GM12878 (cell line): ENCODE measurements around the gene HGS. TPM values are rescaled to one million over a fixed set of nuclear protein-coding genes. Genes with fewer than 3 reads are reported as not detected.

ENCODE experiments used
- ATAC-seq: fragments of 200-7000 bp; cut with Tn5 transposase; 3 replicates; pipeline ENCODE4 v1.9.1; 2020; ENCODE audit warnings: mild to moderate bottlenecking, moderate library complexity
- BruUV-seq: library from RNA; stranded (reverse); fragments of 400-500 nt; replicated peaks from 2 replicates; lab custom pipeline; 2021; lab: Mats Ljungman, UMichigan
- CTCF ChIA-PET: fragments of 300-600 bp; sonication (Branson Sonifier 250); formaldehyde crosslinking; extraction: SDS; loops from one replicate; lab custom pipeline; 2021; ENCODE audit warnings: inconsistent platforms; lab: Yijun Ruan, JAX
- POLR2A ChIA-PET: fragments of 350-600 bp; formaldehyde crosslinking; extraction: SDS; loops from one replicate; lab custom pipeline; 2021; ENCODE audit warnings: inconsistent platforms; lab: Charles Lee
- RAD21 ChIA-PET: fragments of 300-600 bp; sonication (Branson Sonifier 250); formaldehyde crosslinking; loops from one replicate; lab custom pipeline; 2023; ENCODE audit warnings: antibody characterized with exemption; ENCODE audit not compliant: unreplicated experiment; lab: Charles Lee
- SMC1A ChIA-PET: fragments of 300-600 bp; sonication (Branson Sonifier 250); formaldehyde crosslinking; loops from one replicate; lab custom pipeline; 2023; ENCODE audit not compliant: unreplicated experiment, uncharacterized antibody; lab: Charles Lee
- DNase-seq: peaks from one replicate; pipeline ENCODE4 v3.0.0-alpha.2; 2011; ENCODE audit warnings: low read depth, low spot score
- FAIRE-seq: peaks from 3 replicates; lab custom pipeline; 2011; peaks lifted over from hg19 to GRCh38; lab: Jason Lieb, UNC
- H2AFZ ChIP-seq: 2 replicates; pipeline ENCODE4 v1.6.0; 2011; ENCODE audit warnings: low read depth, low read length, control low read depth; ENCODE audit not compliant: control insufficient read depth
- H3K27ac ChIP-seq: 2 replicates; pipeline ENCODE4 v1.5.1; 2011; ENCODE audit warnings: control low read depth; ENCODE audit not compliant: control insufficient read depth, insufficient read depth
- H3K27me3 ChIP-seq, 2 experiments: replicated peaks in 1 of 2; 2 replicates each; pipeline versions ENCODE4 v1.6.0 to v1.6.1; 2011; ENCODE audit warnings: low read length in 1 of 2; ENCODE audit not compliant: control insufficient read depth in 2 of 2, insufficient read depth in 2 of 2
- H3K36me3 ChIP-seq, 2 experiments: 2 replicates each; pipeline ENCODE4 v1.5.1; 2011; ENCODE audit warnings: low read length in 1 of 2; ENCODE audit not compliant: control insufficient read depth in 2 of 2, insufficient read depth in 2 of 2
- H3K4me1 ChIP-seq: 2 replicates; pipeline ENCODE4 v1.6.1; 2011; ENCODE audit warnings: mild to moderate bottlenecking, low read length, moderate library complexity, mixed read lengths; ENCODE audit not compliant: control insufficient read depth, insufficient read depth
- H3K4me2 ChIP-seq: 2 replicates; pipeline ENCODE4 v1.6.0; 2011; ENCODE audit warnings: control low read depth; ENCODE audit not compliant: control insufficient read depth, insufficient read depth
- H3K4me3 ChIP-seq: fragments of 200-600 bp; sonication (generic); 2 replicates; pipeline ENCODE4 v1.5.1; 2016
- H3K79me2 ChIP-seq: 2 replicates; pipeline ENCODE4 v1.6.0; 2011; ENCODE audit warnings: low read length; ENCODE audit not compliant: control insufficient read depth, insufficient read depth
- H3K9ac ChIP-seq: 2 replicates; pipeline ENCODE4 v1.8.0; 2011; ENCODE audit warnings: low read length, control low read depth, mixed read lengths; ENCODE audit not compliant: control insufficient read depth, insufficient read depth
- H3K9me3 ChIP-seq: replicated peaks from 3 replicates; pipeline ENCODE4 v1.5.1; 2011; ENCODE audit warnings: mild to moderate bottlenecking, low read length; ENCODE audit not compliant: control insufficient read depth, insufficient read depth
- H4K20me1 ChIP-seq: 2 replicates; pipeline ENCODE4 v1.6.0; 2011; ENCODE audit not compliant: control insufficient read depth, insufficient read depth
- DPF2 ChIP-seq: fragments of 450-650 bp; IDR thresholded peaks from 2 replicates; pipeline ENCODE4 v1.6.1; 2017; ENCODE audit warnings: mild to moderate bottlenecking
- EGR1 ChIP-seq, 2 experiments: IDR thresholded peaks; 1 replicate in 1 of 2; 2 replicates in 1 of 2; pipeline ENCODE4 v1.6.1; 2011 to 2012; ENCODE audit warnings: low read depth in 2 of 2, low read length in 2 of 2, borderline replicate concordance in 1 of 2, mild to moderate bottlenecking in 1 of 2, moderate library complexity in 1 of 2
- GABPA ChIP-seq: IDR thresholded peaks from 2 replicates; pipeline ENCODE4 v1.6.1; 2014; ENCODE audit warnings: antibody characterized with exemption, low read depth, mild to moderate bottlenecking, inconsistent platforms
- LARP7 ChIP-seq: fragments of 450-650 bp; IDR thresholded peaks from 2 replicates; pipeline ENCODE4 v1.6.1; 2017; ENCODE audit warnings: mild to moderate bottlenecking
- NKRF ChIP-seq: fragments of 450-650 bp; conservative IDR thresholded peaks from 2 replicates; pipeline ENCODE4 v1.6.1; 2017; ENCODE audit warnings: mild to moderate bottlenecking, moderate library complexity
- PBX3 ChIP-seq: IDR thresholded peaks from 2 replicates; pipeline ENCODE4 v1.6.1; 2011; ENCODE audit warnings: mild to moderate bottlenecking, low read depth, low read length, moderate library complexity; ENCODE audit not compliant: insufficient replicate concordance
- RUNX3 ChIP-seq: IDR thresholded peaks from 2 replicates; pipeline ENCODE4 v1.6.1; 2012; ENCODE audit warnings: low read length, inconsistent platforms
- SPI1 ChIP-seq: IDR thresholded peaks from 2 replicates; pipeline ENCODE4 v1.6.1; 2011; ENCODE audit warnings: low read depth, mild to moderate bottlenecking, low read length, moderate library complexity, borderline replicate concordance; ENCODE audit not compliant: insufficient read depth
- WGBS: methylation state at CpG from one replicate; pipeline ENCODE4 v1.1.6; 2016; ENCODE audit warnings: low lambda C conversion rate; ENCODE audit not compliant: insufficient replicate concordance, insufficient coverage; ENCODE audit errors: missing lambda C conversion rate; 5-methylcytosine and 5-hydroxymethylcytosine counted together
- in situ Hi-C: fragments of 300-500 bp; cut with MboI; formaldehyde crosslinking; loops from 9 replicates; pipeline ENCODE4 v1.14.3; 2018; ENCODE audit warnings: mixed read lengths
- intact Hi-C: fragments of 100-400 bp; cut with micrococcal nuclease; formaldehyde crosslinking; loops from one replicate; pipeline ENCODE4 v1.14.2; 2022; ENCODE audit not compliant: unreplicated experiment
- polyA plus RNA-seq, 11 experiments: library from polyadenylated mRNA; depleted of rRNA in 4 of 11; unstranded in 6 of 11; stranded (reverse) in 5 of 11; fragments of >200 nt; fragmentation: Nextera tagmentation in 4 of 11; fragmentation: Illumina TruSeq in 1 of 11; extraction: Ambion mirVana in 4 of 11; extraction: Trizol in 1 of 11; gene quantifications; 1 replicate in 1 of 11; 2 replicates in 10 of 11; pipeline versions ENCODE4 v1.2.1 to v1.2.3, GENCODE V29; 2011 to 2016; ENCODE audit warnings: inconsistent platforms in 2 of 11, missing spikeins in 2 of 11, low read depth in 1 of 11
- total RNA-seq, 4 experiments: library from RNA; depleted of rRNA in 3 of 4; stranded (reverse); fragments of >200 nt in 3 of 4; fragmentation: Illumina TruSeq in 1 of 4; extraction: Trizol in 1 of 4; gene quantifications; 2 replicates each; pipeline versions ENCODE4 v1.2.1 to v1.2.3, GENCODE V29; 2013 to 2021
- TF ChIP-seq, protein P1 (sequence below): IDR thresholded peaks from 2 replicates; pipeline ENCODE4 v1.6.1; 2012; ENCODE audit warnings: low read depth, low read length, improper control_type of control experiment

HGS gene
- total and polyA plus RNA-seq, 10 of the 15 experiments (the other 5 are each of a cell fraction or from before 2014, with no cell fraction given): 2.2 to 85.6 (median 55.3) TPM

DNA sequence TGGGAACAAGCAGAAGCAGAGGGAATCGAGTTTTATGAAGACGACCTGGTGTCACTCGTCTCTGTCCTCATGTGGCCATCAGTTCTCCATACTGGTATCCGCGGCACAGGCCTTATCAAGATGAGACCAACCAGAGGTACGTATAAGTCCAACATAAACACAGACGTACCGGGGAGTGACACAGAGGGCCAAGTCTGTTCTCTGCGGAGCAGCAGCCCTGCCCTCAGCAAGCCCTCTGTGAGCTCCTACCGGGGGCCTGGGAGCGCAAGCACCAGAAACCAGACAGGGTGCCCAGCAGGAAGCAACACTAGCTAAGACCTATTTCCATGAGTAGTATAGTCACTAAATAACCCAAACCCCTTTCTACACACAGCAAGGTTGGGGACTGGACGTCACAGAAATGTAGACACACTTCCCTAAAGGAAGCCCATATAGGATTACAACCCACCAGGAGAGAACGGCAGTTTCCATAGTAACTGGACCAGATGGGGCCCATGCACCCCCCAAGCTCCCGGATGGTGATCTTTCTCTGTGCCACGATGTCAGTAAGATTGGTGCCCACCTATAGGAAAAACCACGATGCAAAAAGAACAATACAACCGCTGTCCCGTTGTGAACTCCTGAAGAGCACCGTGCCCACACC, 1.1 kb upstream of the HGS start (continued):
- no peak for TF ChIP-seq PBX3

DNA sequence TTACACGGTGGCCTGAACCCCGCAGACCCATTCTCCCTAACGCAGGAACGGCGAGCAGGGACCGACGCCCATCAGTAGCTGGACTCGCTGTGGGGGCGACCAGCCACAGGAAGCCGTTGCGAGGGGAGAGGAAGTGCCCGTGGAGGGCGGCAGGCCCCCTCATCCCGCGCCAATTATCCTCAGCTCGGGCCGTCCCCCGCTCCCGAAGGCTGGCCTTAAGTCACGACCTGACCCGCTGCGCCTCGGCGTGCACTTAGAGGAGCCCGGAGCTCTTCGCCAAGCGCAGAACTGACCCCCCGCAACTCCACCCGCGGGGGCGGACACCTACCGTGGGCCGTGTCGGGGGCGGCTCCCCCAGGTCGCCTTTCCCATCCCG, 615 bp upstream of the HGS start:
- Histone ChIP-seq H3K4me2 (peak overlapping the region; percentile 72), H3K27me3 (no peaks in the 10 kb centered on the region), H3K27ac (peak overlapping the region; percentile 36; the same call in 1 of the 2 replicates), H3K9ac (peak overlapping the region; percentile 74), H3K79me2 (peaks cover 38% of the 10 kb centered on the region), H3K9me3 (no peaks in the 10 kb centered on the region), H3K4me3 (peak overlapping the region; percentile 75), H4K20me1 (peaks cover 8% of the 10 kb centered on the region; the same call in 1 of the 2 replicates), H3K4me1 (peaks cover 11% of the 10 kb centered on the region), H3K36me3 (peaks cover 0 to 10% of the 10 kb centered on the region in 2 experiments; a peak in 3 of 4 replicates), H2AFZ (peak overlapping the region; percentile 8)
- SMC1A ChIA-PET: interaction anchor here (1.1 kb wide), 1 partner anchor 30 kb away, joined by 3 read pairs; no protein-coding TSS in a partner anchor
- POLR2A ChIA-PET: interaction anchor here (0.5 to 4.0 kb wide), 8 partner anchors 16 to 132 kb away, joined by 3 to 32 read pairs (median 3); partner anchors contain the start of genes CCDC137 and MRPL12
- under 1% methylated on average over 31 of the region's 37 CpGs for WGBS
- peak; percentile 38 for ATAC-seq
- FAIRE-seq: no peak
- RAD21 ChIA-PET: interaction anchor here (0.7 to 1.9 kb wide), 6 partner anchors 17 to 244 kb away, joined by 3 to 6 read pairs (median 4); partner anchors contain the start of gene MRPL12
- intact Hi-C loops (loop anchor here (2.0 kb wide), 1 partner anchor 20 kb away; the partner anchor contains the start of gene MRPL12), in situ Hi-C loops (no loop called here)
- no peak for DNase-seq
- peak; percentile 54; the same call in 1 of the 2 replicates for TF ChIP-seq SPI1
- TF ChIP-seq EGR1 (IDR thresholded peaks at IDR 0.05; ENCODE audit: borderline replicate concordance in 1 of 2, low read depth in 2 of 2, low read length in 2 of 2): peak in 1 of 2 experiments; percentile 62; a peak in 1 of 3 replicates
- TF ChIP-seq NKRF: peak; percentile 52; the same call in 1 of the 2 replicates
- TF ChIP-seq DPF2: peak; percentile 30
- TF ChIP-seq GABPA: 0 out of 2 replicates have a peak, but pooled peaks have one; percentile 17
- no peak for TF ChIP-seq RUNX3
- peak; percentile 67; the same call in 1 of the 2 replicates for TF ChIP-seq LARP7
- TF ChIP-seq, protein P1, sequence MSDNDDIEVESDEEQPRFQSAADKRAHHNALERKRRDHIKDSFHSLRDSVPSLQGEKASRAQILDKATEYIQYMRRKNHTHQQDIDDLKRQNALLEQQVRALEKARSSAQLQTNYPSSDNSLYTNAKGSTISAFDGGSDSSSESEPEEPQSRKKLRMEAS: no peak
- CTCF ChIA-PET: interaction anchor here (0.8 to 1.5 kb wide), 6 partner anchors 8 to 151 kb away, joined by 3 to 5 read pairs (median 4); no protein-coding TSS in a partner anchor
- BruUV-seq: no TSS peak
